Stromal cell of bone marrow (primary cell): ENCODE measurements around the gene OTULIN.

Experiments
- DNase-seq: peaks from one replicate; pipeline ENCODE4 v3.0.0-alpha.2; 2012; ENCODE audit warnings: low read depth

Gene OTULIN

DNA sequence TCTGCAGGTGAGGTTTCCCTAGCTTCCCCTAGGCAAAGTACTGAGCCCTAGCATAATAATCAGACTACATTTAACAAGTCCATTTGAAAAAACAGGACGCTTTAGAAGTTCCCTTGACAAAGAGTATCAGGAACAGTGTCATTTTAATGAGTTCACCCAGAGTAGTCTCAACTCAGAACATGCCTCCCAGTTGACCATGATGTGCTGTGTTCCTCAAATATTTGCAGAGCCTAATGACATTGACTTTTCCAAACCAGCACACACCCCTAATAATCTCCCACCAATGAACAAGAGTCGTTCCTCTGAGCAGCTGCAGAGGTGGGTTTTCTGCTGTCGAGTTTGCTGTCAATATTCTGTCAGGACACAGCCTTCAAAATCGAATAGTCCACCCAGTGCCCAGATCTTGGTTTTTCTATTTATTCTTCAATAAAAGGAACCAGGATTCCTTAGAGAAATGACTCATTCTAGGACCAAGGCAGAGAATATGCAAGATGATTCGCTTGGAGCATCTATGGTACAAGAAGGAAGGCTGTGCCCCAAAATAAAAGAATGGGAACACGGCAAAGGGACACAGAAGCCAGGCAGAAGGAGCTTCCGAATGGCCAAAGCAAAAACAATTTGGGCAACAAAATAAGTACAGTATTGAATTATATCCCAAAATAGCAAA is 57.6 kb downstream of the OTULIN start:
- DNase-seq: peak; percentile 33

DNA sequence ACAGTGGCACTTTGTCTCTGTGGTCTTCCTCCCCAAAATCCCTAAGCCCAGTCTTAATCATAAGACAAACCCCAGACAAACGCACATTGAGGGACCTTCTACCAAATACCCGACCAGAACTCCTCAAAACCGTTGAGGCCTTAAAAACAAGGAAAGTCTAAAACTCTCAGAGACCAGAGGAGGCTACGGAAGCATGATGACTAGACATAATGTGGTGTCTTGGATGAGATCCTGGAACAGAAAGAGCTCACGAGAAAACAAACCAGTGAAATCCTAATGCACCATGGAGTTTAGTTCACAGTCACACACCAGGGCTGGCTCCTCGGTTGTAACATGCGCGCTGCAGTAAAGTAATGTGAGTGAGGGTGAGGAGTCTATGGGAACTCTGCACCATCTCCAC is 58.4 kb downstream of the OTULIN start:
- DNase-seq: no peak

GRCh38 chr5:14723701-14724132 is 59.2 kb downstream of the OTULIN start:
- no peak for DNase-seq

DNA sequence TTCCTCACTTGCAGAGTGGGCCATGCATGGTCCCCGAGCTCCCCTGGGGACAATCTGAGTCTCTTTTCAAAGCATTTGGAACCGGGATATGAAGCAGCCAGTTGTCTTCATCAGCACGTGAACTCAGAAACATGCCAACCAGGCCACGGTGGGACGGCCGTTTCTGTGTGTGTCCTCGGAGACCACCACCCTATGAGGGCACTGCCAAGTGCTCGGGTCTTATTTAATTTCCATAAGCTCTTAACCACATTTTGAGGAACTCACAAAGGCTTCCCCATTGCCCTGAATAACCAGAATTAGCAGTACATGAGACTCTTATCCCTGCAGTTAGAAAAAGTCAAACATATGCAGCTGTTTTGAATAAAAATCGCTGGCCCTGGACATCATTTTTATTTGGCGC is 60.1 kb downstream of the OTULIN start:
- DNase-seq: no peak

DNA sequence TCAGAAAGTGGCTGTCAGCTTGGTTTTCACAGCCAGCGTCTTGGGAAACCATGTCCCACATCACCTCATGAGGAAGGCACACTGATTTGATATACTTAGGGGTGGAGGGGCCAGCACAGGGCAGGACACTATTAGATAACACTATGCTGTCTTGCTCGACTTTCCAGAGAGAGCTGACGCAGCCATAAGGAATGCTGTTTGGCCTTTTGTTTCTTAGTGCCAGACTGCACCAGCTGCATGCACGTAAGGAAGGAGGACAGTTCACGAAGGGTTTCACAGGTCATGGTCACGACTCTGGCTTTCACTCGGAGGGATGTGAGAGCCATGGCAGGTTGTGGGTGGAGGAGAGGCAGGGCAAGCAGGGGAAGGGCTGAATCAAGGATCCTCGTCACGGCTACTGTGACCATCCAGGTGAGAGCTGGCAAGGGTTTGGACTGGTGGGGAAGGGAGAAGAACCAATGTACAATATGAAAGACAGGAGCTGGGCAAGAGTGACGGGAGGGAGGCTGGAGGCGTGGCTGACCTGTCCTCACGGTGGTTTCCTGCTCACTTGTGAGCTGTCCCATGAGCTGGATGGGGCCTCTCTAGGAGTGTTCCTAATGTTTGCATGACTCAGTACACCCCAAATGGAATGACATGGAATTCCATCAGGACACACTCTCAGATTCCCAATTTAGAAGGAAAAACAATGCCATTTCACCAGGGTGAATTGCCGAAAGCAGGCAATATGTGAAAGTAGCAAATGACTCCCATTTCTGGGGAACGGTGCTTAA is 61.7 kb downstream of the OTULIN start:
- no peak for DNase-seq

GRCh38 chr5:14727428-14727865 is 62.9 kb downstream of the OTULIN start:
- DNase-seq: peak; percentile 67

DNA sequence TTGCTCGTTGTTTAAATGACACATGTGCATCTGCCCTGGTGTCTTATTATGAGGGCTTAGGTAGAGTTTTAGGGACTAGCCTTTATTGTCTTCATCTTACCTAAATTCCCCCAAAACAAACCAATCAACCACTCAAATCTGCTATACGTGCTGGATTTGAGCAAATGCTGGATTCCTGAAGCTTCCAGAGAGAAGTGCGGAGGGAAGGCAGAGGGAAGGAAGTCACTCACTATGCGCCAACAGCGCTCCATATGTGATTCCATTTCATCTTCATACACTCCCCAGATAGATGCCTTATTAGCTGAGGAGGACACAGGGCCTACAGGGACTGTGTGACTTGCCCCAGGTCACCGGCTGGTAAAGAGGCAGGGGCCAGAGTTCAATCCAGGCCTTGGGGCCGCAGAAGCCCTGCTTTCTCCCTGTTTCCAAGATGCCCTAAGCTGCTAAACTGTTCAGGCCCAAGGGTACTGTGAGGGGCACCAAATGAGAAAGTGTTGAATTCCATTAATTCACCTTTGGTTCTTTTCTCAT is 63.5 kb downstream of the OTULIN start:
- no peak for DNase-seq

GRCh38 chr5:14728459-14728938 is 64.0 kb downstream of the OTULIN start:
- no peak for DNase-seq

GRCh38 chr5:14729448-14730385 is 65.2 kb downstream of the OTULIN start:
- no peak for DNase-seq

DNA sequence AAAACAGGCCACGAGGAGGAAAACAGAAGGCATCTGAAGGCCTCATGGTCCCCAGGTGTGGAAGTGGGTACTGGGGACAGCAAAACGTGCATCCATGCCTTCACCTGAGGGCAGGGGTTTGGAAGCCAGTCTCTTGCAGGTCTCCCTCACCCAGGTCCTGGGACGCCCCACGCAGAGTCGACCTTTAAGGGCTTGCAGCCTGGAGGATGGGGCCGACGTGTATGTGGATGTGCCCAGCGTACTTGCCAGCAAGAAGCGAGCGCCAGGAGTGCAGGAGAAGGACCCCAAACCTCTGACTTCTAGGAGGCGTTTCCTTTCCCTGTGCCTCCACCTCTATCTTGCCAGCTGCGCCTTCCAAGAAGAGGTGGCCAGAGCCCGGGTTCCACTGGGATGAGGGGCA is 65.9 kb downstream of the OTULIN start:
- no peak for DNase-seq

DNA sequence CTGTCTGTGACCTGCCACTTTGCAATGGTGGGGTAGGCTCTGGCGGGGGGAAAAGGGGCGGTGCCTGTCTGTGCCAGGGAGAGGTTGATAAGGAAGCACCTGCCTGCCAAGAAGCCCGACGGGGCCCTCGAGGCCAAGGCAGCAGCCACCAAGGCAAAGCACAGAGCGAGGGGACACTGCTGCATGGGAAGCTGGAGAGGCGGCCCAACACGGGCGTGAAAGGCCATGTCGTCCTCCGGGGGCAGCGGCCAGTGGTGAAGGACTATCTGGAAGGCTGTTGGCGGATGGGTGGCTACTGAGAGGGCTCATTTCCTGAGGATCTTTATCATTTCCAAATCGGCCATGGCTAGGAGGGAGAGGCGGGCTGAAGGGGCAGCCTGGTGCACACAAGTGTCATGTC is 66.4 kb downstream of the OTULIN start:
- DNase-seq: no peak

- DNase-seq: no peak
Measured at GRCh38 chr5:14732991-14733390, 68.5 kb downstream of the OTULIN start.

GRCh38 chr5:14733661-14734060 is 69.1 kb downstream of the OTULIN start:
- no peak for DNase-seq

DNA sequence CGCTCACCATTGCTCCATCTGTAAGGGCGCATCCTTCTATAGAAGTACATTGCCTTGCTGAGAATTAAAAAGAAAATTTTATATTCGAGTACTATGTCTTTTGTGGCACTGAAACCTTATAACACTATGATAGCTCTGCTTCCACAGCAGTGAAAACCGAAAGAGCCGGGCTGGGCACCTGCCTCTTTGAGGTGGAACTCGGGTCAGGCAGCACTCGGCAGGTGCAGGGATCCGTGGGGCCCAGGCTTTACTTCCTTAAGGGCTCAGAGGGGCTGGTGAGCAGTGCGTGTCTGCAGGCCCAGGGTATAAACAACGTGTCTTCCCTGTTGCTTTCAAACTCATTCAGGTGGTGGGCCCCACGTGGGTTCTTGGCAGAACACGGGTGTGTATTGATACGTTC is 69.9 kb downstream of the OTULIN start:
- DNase-seq: no peak

DNA sequence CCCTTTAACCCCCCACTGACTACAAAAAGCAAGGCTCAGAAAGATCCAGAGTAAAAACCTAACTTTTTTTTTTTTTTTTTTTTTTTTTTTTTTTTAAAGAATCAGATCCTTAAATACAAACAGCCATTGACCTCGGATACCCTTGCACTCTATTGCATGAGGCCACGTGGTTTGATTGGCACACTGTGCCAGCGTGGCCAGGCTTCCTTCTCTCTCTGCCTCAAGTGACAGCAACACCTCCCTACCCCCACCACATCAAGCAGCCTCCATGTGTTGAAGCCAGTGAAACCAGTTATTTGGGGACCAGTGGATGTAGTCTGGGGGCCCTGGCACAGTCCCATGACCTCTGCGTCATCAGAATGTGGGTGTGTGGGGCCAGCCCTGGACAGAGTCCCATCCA is 71.4 kb downstream of the OTULIN start:
- DNase-seq: no peak

- DNase-seq: no peak
Measured at GRCh38 chr5:14737291-14737690, 72.8 kb downstream of the OTULIN start.

GRCh38 chr5:14738050-14738449 is 73.5 kb downstream of the OTULIN start:
- DNase-seq: no peak

GRCh38 chr5:14739538-14739937 is 75.0 kb downstream of the OTULIN start:
- DNase-seq: peak; percentile 67

DNA sequence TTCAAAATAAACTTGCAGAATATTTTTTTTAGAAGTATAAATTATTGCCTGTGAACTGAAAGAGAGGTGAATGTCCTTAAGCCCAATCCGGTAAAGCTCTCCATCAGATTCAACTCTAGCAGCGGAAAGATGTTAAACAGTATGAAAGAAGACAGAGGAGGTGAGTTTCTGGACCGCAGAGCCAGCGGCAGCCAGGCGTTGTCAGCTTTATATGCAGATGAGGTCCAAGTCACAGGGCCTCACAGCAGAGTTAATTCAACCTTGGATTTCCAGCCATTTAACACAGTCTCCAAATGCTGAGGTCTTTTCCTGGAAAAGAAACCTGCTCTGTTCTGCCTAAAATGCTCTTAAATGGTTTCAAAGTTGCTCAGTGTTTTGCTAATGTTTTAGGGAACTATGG is 75.5 kb downstream of the OTULIN start:
- DNase-seq: no peak

DNA sequence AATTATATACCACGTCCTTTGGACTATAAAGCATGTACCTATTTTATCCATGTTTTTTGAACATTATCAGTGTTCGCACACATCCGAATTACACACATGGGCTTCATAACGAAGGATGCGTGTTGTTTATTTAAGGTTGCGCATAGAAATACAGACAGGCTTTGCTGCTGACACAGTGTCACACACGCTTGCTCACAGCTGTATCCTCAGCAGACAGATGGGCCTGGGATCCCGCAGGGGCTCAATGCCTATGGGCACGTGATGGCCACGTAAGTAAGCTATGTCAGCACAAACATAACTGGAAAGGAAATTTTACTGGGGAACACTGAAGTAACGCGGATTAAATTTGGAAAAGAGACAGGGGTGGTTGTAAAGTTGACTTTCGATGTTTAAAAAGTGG is 76.6 kb downstream of the OTULIN start:
- DNase-seq: no peak

GRCh38 chr5:14741801-14742440 is 77.4 kb downstream of the OTULIN start:
- no peak for DNase-seq

- DNase-seq: no peak
Measured at GRCh38 chr5:14742498-14742897, 78.0 kb downstream of the OTULIN start.
